ENCODE data around the gene APBA1.

DNA sequence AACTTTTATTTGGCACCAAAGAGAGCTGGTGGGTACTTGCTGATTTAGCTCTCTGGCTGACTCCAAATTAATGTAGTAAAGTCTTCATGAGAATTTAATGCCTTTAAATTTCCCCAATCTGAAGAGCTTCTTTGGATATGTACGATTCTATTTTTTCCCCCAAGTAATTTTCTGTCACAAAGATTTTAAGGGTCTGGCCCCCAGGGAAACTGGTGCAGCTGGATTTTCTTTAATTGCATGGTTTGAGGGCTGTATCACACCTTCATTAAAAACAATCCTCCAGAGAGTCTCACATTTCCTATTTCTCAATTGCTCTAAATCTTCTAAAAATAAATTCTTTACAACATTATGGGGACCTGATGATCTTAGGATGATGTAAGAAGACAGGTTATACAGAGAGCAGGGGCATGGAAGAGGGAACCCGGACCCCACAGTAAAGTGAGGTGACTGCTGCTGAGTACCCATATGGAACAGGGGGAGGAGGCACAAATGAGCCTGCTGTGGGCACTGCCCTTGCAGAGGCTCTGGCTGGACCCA, 188.2 kb downstream of the APBA1 start:
- TF ChIP-seq TCF4 (CRISPR knock-in tag; IDR thresholded peaks at IDR 0.05; ENCODE audit: borderline replicate concordance) (no peak), ZFP30 (CRISPR knock-in tag; IDR thresholded peaks at IDR 0.05) (no peak), ZFP3 (CRISPR knock-in tag; IDR thresholded peaks at IDR 0.05) (no peak)

Measured in SK-N-SH treated with all-trans-retinoic acid at 6 μM for 48 hours (cell line).